SK-N-SH (cell line): ENCODE results near the gene NELFB. TPM values are rescaled to one million over a fixed set of nuclear protein-coding genes. Genes with fewer than 3 reads are reported as not detected.

ENCODE experiments used
- CTCF ChIA-PET: fragments of 300-600, 350-600 bp; formaldehyde crosslinking; extraction: SDS; loops from one replicate; lab custom pipeline; 2021; lab: Yijun Ruan, JAX
- POLR2A ChIA-PET: fragments of 350-600 bp; sonication (Branson Sonifier 250); formaldehyde crosslinking; extraction: SDS; loops from one replicate; lab custom pipeline; 2020; ENCODE audit warnings: antibody characterized with exemption, inconsistent platforms; lab: Yijun Ruan, JAX
- DNase-seq: peaks from one replicate; pipeline ENCODE4 v3.0.0; 2012
- H2AFZ ChIP-seq: fragments of 200-600 bp; sonication (generic); 2 replicates; pipeline ENCODE4 v1.8.1; 2016; ENCODE audit warnings: antibody characterized with exemption, mild to moderate bottlenecking, low read depth
- H3F3A ChIP-seq: fragments of 200-600 bp; sonication (generic); replicated peaks from 2 replicates; pipeline ENCODE3; 2016; ENCODE audit warnings: antibody characterized with exemption, mild to moderate bottlenecking; ENCODE audit not compliant: insufficient read depth
- H3K27ac ChIP-seq, 2 experiments: fragments of 200-500 bp in 1 of 2; fragments of 200-600 bp in 1 of 2; sonication (Bioruptor generic) in 1 of 2; sonication (generic), shearing (Covaris generic) in 1 of 2; 2 replicates each; pipeline versions ENCODE4 v1.5.1 to v1.6.1; 2014 to 2016; ENCODE audit warnings: low read depth in 2 of 2, inconsistent platforms in 1 of 2, low read length in 1 of 2, mild to moderate bottlenecking in 1 of 2, mixed read lengths in 1 of 2
- H3K27me3 ChIP-seq: fragments of 200-600 bp; sonication (generic), shearing (Covaris generic); 2 replicates; pipeline ENCODE4 v1.6.1; 2016; ENCODE audit warnings: mixed run types; ENCODE audit not compliant: insufficient read depth
- H3K36me3 ChIP-seq, 2 experiments: fragments of 200-500 bp in 1 of 2; fragments of 200-600 bp in 1 of 2; sonication (Bioruptor generic) in 1 of 2; sonication (generic) in 1 of 2; replicated peaks in 1 of 2; 2 replicates each; pipeline versions ENCODE3 to v1.5.1; 2014 to 2016; ENCODE audit warnings: low read length in 1 of 2, mild to moderate bottlenecking in 1 of 2; ENCODE audit not compliant: insufficient read depth in 2 of 2, control insufficient read depth in 1 of 2
- H3K4me1 ChIP-seq, 2 experiments: fragments of 200-500 bp in 1 of 2; fragments of 200-600 bp in 1 of 2; sonication (Bioruptor generic) in 1 of 2; sonication (generic), shearing (Covaris generic) in 1 of 2; 2 replicates each; pipeline versions ENCODE4 v1.5.1 to v1.6.1; 2014 to 2016; ENCODE audit warnings: low read depth in 1 of 2, low read length in 1 of 2, mixed run types in 1 of 2; ENCODE audit not compliant: insufficient read depth in 2 of 2, control insufficient read depth in 1 of 2
- H3K4me2 ChIP-seq: fragments of 200-600 bp; sonication (generic), shearing (Covaris generic); 2 replicates; pipeline ENCODE4 v1.6.1; 2017; ENCODE audit warnings: mixed run types
- H3K4me3 ChIP-seq, 2 experiments: fragments of 200-500 bp in 1 of 2; fragments of 200-600 bp in 1 of 2; sonication (Bioruptor generic) in 1 of 2; sonication (generic), shearing (Covaris generic) in 1 of 2; 2 replicates each; pipeline versions ENCODE4 v1.5.1 to v1.8.1; 2014 to 2016; ENCODE audit warnings: low read depth in 2 of 2, inconsistent platforms in 1 of 2, low read length in 1 of 2, mild to moderate bottlenecking in 1 of 2, mixed read lengths in 1 of 2, moderate library complexity in 1 of 2
- H3K79me2 ChIP-seq: fragments of 200-600 bp; sonication (generic); 2 replicates; pipeline ENCODE4 v1.8.1; 2017; ENCODE audit warnings: mild to moderate bottlenecking; ENCODE audit not compliant: insufficient read depth
- H3K9ac ChIP-seq: fragments of 200-600 bp; sonication (generic); 2 replicates; pipeline ENCODE4 v1.6.1; 2017; ENCODE audit warnings: mixed run types
- H3K9me2 ChIP-seq: fragments of 200-600 bp; sonication (generic); 2 replicates; pipeline ENCODE4 v1.6.1; 2017; ENCODE audit warnings: mixed run types
- H3K9me3 ChIP-seq: fragments of 200-600 bp; sonication (generic); 2 replicates; pipeline ENCODE4 v1.6.1; 2017; ENCODE audit warnings: mixed run types, mild to moderate bottlenecking, moderate library complexity
- H4K20me1 ChIP-seq: fragments of 200-600 bp; sonication (generic); 2 replicates; pipeline ENCODE4 v1.6.1; 2017; ENCODE audit warnings: mild to moderate bottlenecking, mixed run types; ENCODE audit not compliant: insufficient read depth
- FOXJ3 ChIP-seq: sonication (generic); formaldehyde crosslinking; IDR thresholded peaks from 2 replicates; pipeline ENCODE4 v1.5.1; 2020; ENCODE audit warnings: mild to moderate bottlenecking, missing genetic modification reagents
- NRF1 ChIP-seq: IDR thresholded peaks from 2 replicates; pipeline ENCODE4 v1.6.1; 2012; ENCODE audit warnings: low read depth, mild to moderate bottlenecking, low read length
- RAD21 ChIP-seq: IDR thresholded peaks from 2 replicates; pipeline ENCODE4 v1.6.1; 2012; ENCODE audit warnings: mild to moderate bottlenecking, low read length
- RFX5 ChIP-seq: IDR thresholded peaks from 2 replicates; pipeline ENCODE4 v1.6.1; 2012; ENCODE audit warnings: mild to moderate bottlenecking, improper control_type of control experiment, low read length
- TEAD4 ChIP-seq: IDR thresholded peaks from 2 replicates; pipeline ENCODE4 v1.4.0; 2012; ENCODE audit warnings: mild to moderate bottlenecking, borderline replicate concordance; ENCODE audit not compliant: insufficient read depth
- WGBS: methylation state at CpG from one replicate; pipeline ENCODE4 v1.1.6; 2017; ENCODE audit warnings: low lambda C conversion rate; 5-methylcytosine and 5-hydroxymethylcytosine counted together
- polyA plus RNA-seq, 3 experiments: library from polyadenylated mRNA; depleted of rRNA; stranded (reverse); fragments of >200 nt; gene quantifications; 2 replicates each; pipeline ENCODE4 v1.2.3, GENCODE V29; 2012
- TF ChIP-seq, protein P1 (sequence below): IDR thresholded peaks from 2 replicates; pipeline ENCODE4 v1.6.1; 2012; ENCODE audit warnings: mild to moderate bottlenecking, low read depth, low read length, moderate library complexity
- TF ChIP-seq, protein P2 (sequence below): fragments of 150-350 bp; IDR thresholded peaks from 2 replicates; pipeline ENCODE4 v1.6.1; 2016; ENCODE audit warnings: mild to moderate bottlenecking, low read depth, low read length
- TF ChIP-seq, protein P3 (sequence below): fragments of 200-600 bp; sonication (generic); IDR thresholded peaks from 2 replicates; pipeline ENCODE4 v1.6.1; 2017; ENCODE audit warnings: antibody characterized with exemption, mild to moderate bottlenecking, moderate library complexity
- TF ChIP-seq, protein P4 (sequence below): IDR thresholded peaks from 2 replicates; pipeline ENCODE4 v1.4.0; 2012; ENCODE audit warnings: low read depth
- TF ChIP-seq, protein P5 (sequence below): IDR thresholded peaks from 2 replicates; pipeline ENCODE4 v1.4.0; 2012; ENCODE audit warnings: low read depth, borderline replicate concordance
- TF ChIP-seq, protein P6 (sequence below): fragments of 150-350 bp; IDR thresholded peaks from 2 replicates; pipeline ENCODE4 v1.6.1; 2017; ENCODE audit warnings: antibody characterized with exemption, low read length, low read depth, borderline replicate concordance
- TF ChIP-seq, protein P7 (sequence below): IDR thresholded peaks from 2 replicates; pipeline ENCODE4 v1.4.0; 2012; ENCODE audit warnings: low read depth, borderline replicate concordance

Gene NELFB
- polyA plus RNA-seq, 1 of the 3 experiments (the other 2 are of a cell fraction) = 62.7 TPM

DNA sequence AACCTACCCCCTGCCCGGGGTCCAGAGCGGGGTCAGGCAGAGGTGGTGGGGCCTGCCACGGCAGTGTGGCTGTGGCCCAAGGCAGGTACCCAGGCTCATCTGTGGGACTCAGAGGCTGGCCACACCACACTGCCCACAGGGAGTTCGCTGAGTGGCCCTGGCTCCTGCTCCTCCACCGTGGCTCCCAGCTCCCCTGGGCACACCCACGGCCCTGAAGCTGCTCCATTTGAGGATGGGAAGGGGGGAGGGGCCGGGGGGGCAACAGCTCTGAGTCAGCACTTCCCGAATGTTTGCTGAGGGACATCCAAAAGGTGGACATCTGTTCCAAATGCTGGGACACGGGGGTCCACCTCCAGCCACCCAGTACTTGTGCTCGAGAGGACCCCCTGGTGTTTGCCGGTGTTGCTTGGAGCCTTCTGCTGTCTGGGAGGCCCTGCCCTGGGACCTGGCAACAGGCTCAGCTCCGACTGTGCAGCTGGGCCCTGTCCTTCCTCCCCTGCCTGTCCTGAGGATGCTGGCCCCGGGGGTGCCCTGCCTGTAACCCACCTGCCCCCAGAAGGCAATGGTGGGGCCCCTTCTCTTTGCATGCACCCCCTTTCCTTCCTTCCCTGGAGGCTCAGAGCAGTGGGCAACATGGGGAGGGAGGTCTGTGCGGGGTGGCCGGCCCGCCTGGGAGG is 49.4 kb downstream of the NELFB start:
- H3K4me3 ChIP-seq = no peak overlapping the region
- no peak overlapping the region for H3K9ac ChIP-seq
- no peaks in the 10 kb centered on the region for H4K20me1 ChIP-seq
- ChIA-PET POLR2A (no interaction called here), CTCF (interaction anchor here (1.5 to 5.7 kb wide), 2 partner anchors 8 to 14 kb away, joined by 5 to 74 read pairs; no protein-coding TSS in a partner anchor)
- H3K4me1 ChIP-seq = peaks cover 0 to 24% of the 10 kb centered on the region in 2 experiments; a peak in 2 of 4 replicates
- DNase-seq = peak; percentile 51
- 78% methylated on average over 7 of the region's 16 CpGs for WGBS
- no peak overlapping the region for H3K27ac ChIP-seq
- H3K9me3 ChIP-seq = no peaks in the 10 kb centered on the region
- H2AFZ ChIP-seq = no peak overlapping the region
- H3K79me2 ChIP-seq = no peaks in the 10 kb centered on the region
- H3K36me3 ChIP-seq = no peaks in the 10 kb centered on the region
- TF ChIP-seq NRF1 = no peak
- no peaks in the 10 kb centered on the region for H3K9me2 ChIP-seq
- H3K27me3 ChIP-seq = no peaks in the 10 kb centered on the region
- H3F3A ChIP-seq = peaks cover 4% of the 10 kb centered on the region
- H3K4me2 ChIP-seq = no peak overlapping the region

DNA sequence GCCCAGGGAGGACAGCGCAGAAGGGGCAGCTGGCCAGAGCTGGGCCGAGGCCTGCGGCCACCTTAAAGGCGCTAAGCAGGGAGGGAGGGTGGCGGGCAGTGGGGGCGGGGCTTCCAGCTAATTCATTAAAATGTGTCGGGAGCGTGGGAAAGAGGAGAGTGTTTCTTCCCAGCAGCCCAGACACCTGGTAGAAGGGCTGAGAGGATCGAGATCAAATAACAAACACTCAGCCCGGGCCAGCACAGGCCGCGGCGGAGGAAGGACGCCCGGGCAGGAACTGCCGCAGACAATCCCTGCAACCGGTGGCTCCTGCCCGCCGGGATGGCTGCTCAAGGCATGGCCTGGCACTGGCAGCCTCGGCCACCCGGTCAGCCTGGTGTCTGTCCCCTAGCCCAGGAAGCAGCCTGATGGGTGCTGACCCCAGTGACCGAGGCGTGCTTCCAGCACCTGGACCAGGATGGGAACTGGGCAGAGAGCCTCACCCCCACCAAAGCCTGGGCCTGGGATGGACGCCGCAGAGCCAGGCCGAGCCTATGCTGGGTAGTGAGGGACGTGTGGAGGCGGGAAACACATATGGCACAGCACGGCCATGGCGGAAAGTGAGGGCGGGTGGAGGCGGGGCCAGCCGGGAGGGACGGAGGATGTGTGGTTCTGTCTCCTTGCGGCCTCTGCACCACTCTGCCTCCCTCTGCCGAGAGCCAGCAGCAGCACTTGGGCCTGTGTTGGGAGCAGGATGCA is 50.1 kb downstream of the NELFB start:
- Histone ChIP-seq H3K79me2 (no peaks in the 10 kb centered on the region), H3K27ac (no peak overlapping the region), H4K20me1 (no peaks in the 10 kb centered on the region), H3K27me3 (no peaks in the 10 kb centered on the region), H3K9me2 (no peaks in the 10 kb centered on the region), H2AFZ (no peak overlapping the region), H3K36me3 (no peaks in the 10 kb centered on the region), H3K9ac (no peak overlapping the region), H3K4me3 (no peak overlapping the region), H3K9me3 (no peaks in the 10 kb centered on the region), H3K4me1 (peaks cover 0 to 19% of the 10 kb centered on the region in 2 experiments; a peak in 2 of 4 replicates), H3K4me2 (no peak overlapping the region), H3F3A (peaks cover 1% of the 10 kb centered on the region)
- 90% methylated on average over 28 of the region's 36 CpGs for WGBS
- ChIA-PET POLR2A (no interaction called here), CTCF (interaction anchor here (5.7 kb wide), 1 partner anchor 13 kb away, joined by 74 read pairs; no protein-coding TSS in a partner anchor)
- peak; percentile 48 for DNase-seq
- TF ChIP-seq, protein P1, sequence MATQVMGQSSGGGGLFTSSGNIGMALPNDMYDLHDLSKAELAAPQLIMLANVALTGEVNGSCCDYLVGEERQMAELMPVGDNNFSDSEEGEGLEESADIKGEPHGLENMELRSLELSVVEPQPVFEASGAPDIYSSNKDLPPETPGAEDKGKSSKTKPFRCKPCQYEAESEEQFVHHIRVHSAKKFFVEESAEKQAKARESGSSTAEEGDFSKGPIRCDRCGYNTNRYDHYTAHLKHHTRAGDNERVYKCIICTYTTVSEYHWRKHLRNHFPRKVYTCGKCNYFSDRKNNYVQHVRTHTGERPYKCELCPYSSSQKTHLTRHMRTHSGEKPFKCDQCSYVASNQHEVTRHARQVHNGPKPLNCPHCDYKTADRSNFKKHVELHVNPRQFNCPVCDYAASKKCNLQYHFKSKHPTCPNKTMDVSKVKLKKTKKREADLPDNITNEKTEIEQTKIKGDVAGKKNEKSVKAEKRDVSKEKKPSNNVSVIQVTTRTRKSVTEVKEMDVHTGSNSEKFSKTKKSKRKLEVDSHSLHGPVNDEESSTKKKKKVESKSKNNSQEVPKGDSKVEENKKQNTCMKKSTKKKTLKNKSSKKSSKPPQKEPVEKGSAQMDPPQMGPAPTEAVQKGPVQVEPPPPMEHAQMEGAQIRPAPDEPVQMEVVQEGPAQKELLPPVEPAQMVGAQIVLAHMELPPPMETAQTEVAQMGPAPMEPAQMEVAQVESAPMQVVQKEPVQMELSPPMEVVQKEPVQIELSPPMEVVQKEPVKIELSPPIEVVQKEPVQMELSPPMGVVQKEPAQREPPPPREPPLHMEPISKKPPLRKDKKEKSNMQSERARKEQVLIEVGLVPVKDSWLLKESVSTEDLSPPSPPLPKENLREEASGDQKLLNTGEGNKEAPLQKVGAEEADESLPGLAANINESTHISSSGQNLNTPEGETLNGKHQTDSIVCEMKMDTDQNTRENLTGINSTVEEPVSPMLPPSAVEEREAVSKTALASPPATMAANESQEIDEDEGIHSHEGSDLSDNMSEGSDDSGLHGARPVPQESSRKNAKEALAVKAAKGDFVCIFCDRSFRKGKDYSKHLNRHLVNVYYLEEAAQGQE = no peak
- TF ChIP-seq, protein P2, sequence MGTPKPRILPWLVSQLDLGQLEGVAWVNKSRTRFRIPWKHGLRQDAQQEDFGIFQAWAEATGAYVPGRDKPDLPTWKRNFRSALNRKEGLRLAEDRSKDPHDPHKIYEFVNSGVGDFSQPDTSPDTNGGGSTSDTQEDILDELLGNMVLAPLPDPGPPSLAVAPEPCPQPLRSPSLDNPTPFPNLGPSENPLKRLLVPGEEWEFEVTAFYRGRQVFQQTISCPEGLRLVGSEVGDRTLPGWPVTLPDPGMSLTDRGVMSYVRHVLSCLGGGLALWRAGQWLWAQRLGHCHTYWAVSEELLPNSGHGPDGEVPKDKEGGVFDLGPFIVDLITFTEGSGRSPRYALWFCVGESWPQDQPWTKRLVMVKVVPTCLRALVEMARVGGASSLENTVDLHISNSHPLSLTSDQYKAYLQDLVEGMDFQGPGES = no peak
- no peak for TF ChIP-seq RAD21
- no peak for TF ChIP-seq TEAD4
- TF ChIP-seq, protein P3, sequence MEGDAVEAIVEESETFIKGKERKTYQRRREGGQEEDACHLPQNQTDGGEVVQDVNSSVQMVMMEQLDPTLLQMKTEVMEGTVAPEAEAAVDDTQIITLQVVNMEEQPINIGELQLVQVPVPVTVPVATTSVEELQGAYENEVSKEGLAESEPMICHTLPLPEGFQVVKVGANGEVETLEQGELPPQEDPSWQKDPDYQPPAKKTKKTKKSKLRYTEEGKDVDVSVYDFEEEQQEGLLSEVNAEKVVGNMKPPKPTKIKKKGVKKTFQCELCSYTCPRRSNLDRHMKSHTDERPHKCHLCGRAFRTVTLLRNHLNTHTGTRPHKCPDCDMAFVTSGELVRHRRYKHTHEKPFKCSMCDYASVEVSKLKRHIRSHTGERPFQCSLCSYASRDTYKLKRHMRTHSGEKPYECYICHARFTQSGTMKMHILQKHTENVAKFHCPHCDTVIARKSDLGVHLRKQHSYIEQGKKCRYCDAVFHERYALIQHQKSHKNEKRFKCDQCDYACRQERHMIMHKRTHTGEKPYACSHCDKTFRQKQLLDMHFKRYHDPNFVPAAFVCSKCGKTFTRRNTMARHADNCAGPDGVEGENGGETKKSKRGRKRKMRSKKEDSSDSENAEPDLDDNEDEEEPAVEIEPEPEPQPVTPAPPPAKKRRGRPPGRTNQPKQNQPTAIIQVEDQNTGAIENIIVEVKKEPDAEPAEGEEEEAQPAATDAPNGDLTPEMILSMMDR = no peak
- TF ChIP-seq, protein P4, sequence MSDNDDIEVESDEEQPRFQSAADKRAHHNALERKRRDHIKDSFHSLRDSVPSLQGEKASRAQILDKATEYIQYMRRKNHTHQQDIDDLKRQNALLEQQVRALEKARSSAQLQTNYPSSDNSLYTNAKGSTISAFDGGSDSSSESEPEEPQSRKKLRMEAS = no peak
- TF ChIP-seq, protein P5, sequence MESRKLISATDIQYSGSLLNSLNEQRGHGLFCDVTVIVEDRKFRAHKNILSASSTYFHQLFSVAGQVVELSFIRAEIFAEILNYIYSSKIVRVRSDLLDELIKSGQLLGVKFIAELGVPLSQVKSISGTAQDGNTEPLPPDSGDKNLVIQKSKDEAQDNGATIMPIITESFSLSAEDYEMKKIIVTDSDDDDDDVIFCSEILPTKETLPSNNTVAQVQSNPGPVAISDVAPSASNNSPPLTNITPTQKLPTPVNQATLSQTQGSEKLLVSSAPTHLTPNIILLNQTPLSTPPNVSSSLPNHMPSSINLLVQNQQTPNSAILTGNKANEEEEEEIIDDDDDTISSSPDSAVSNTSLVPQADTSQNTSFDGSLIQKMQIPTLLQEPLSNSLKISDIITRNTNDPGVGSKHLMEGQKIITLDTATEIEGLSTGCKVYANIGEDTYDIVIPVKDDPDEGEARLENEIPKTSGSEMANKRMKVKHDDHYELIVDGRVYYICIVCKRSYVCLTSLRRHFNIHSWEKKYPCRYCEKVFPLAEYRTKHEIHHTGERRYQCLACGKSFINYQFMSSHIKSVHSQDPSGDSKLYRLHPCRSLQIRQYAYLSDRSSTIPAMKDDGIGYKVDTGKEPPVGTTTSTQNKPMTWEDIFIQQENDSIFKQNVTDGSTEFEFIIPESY = no peak
- TF ChIP-seq NRF1 = no peak
- TF ChIP-seq, protein P6, sequence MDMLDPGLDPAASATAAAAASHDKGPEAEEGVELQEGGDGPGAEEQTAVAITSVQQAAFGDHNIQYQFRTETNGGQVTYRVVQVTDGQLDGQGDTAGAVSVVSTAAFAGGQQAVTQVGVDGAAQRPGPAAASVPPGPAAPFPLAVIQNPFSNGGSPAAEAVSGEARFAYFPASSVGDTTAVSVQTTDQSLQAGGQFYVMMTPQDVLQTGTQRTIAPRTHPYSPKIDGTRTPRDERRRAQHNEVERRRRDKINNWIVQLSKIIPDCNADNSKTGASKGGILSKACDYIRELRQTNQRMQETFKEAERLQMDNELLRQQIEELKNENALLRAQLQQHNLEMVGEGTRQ = no peak
- TF ChIP-seq FOXJ3 (CRISPR knock-in tag) = no peak
- no peak for TF ChIP-seq RFX5
- TF ChIP-seq, protein P7, sequence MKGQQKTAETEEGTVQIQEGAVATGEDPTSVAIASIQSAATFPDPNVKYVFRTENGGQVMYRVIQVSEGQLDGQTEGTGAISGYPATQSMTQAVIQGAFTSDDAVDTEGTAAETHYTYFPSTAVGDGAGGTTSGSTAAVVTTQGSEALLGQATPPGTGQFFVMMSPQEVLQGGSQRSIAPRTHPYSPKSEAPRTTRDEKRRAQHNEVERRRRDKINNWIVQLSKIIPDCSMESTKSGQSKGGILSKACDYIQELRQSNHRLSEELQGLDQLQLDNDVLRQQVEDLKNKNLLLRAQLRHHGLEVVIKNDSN = no peak
